Parathyroid adenoma (tissue), 2 donors: ENCODE results near the gene RAB19.
"Not testable (repeated sequence)": the region's sequence is repeated elsewhere in the genome, so short reads cannot be mapped to it uniquely, and the experiment has no call there.

ENCODE experiments used
- H2AFZ ChIP-seq: fragments of 300-600 bp; sonication (generic); one replicate; pipeline ENCODE4 v1.7.0; 2017; ENCODE audit warnings: antibody characterized with exemption, mild to moderate bottlenecking
- H3K27ac ChIP-seq: fragments of 300-600 bp; sonication (generic); one replicate; pipeline ENCODE4 v1.7.0; 2017
- H3K27me3 ChIP-seq: fragments of 300-600 bp; sonication (generic); one replicate; pipeline ENCODE4 v1.7.0; 2017; ENCODE audit warnings: low read length; ENCODE audit not compliant: control insufficient read depth, insufficient read depth
- H3K36me3 ChIP-seq: fragments of 300-600 bp; sonication (generic); one replicate; pipeline ENCODE4 v1.7.0; 2017; ENCODE audit warnings: low read length; ENCODE audit not compliant: control insufficient read depth, insufficient read depth
- H3K4me1 ChIP-seq: fragments of 300-600 bp; sonication (generic); one replicate; pipeline ENCODE4 v1.7.0; 2017; ENCODE audit warnings: control low read depth
- H3K4me2 ChIP-seq: fragments of 300-600 bp; sonication (generic); one replicate; pipeline ENCODE4 v1.7.0; 2017; ENCODE audit warnings: low read length
- H3K4me3 ChIP-seq: fragments of 300-600 bp; sonication (generic); one replicate; pipeline ENCODE4 v1.7.0; 2017; ENCODE audit warnings: low read depth, low read length
- H3K79me2 ChIP-seq: fragments of 300-600 bp; sonication (generic); one replicate; pipeline ENCODE4 v1.7.0; 2017; ENCODE audit warnings: control low read depth
- H3K9ac ChIP-seq: fragments of 300-600 bp; sonication (generic); one replicate; pipeline ENCODE4 v1.7.0; 2017; ENCODE audit warnings: mild to moderate bottlenecking
- H3K9me3 ChIP-seq: fragments of 300-600 bp; sonication (generic); one replicate; pipeline ENCODE4 v1.7.0; 2017; ENCODE audit warnings: low read length; ENCODE audit not compliant: control insufficient read depth
- CTCF ChIP-seq: fragments of 300-600 bp; sonication (generic); IDR thresholded peaks from one replicate; pipeline ENCODE4 v1.7.0; 2017; ENCODE audit warnings: antibody characterized with exemption, mild to moderate bottlenecking
- donor health status: primary hyperparathyroidism.

Gene RAB19

GRCh38 chr7:140398821-140399220 is 5.0 kb upstream of the RAB19 start:
- H3K4me3 ChIP-seq = peak overlapping the region; percentile 92
- peaks cover 42% of the 10 kb centered on the region for H3K79me2 ChIP-seq
- no peak overlapping the region for H3K9ac ChIP-seq
- H3K27ac ChIP-seq = no peak overlapping the region
- H3K27me3 ChIP-seq = no peaks in the 10 kb centered on the region
- H3K4me1 ChIP-seq = peaks cover 18% of the 10 kb centered on the region
- H3K9me3 ChIP-seq = no peaks in the 10 kb centered on the region
- peak overlapping the region; percentile 84 for H3K4me2 ChIP-seq
- TF ChIP-seq CTCF = no peak
- no peaks in the 10 kb centered on the region for H3K36me3 ChIP-seq
- peak overlapping the region; percentile 95 for H2AFZ ChIP-seq

GRCh38 chr7:140400381-140400780 is 3.5 kb upstream of the RAB19 start:
- TF ChIP-seq CTCF = no peak
- Histone ChIP-seq H3K79me2 (peaks cover 27% of the 10 kb centered on the region), H3K4me2 (no peak overlapping the region), H3K9me3 (no peaks in the 10 kb centered on the region), H3K9ac (no peak overlapping the region), H3K4me1 (peaks cover 23% of the 10 kb centered on the region), H3K27me3 (no peaks in the 10 kb centered on the region), H3K4me3 (no peak overlapping the region), H2AFZ (no peak overlapping the region), H3K27ac (no peak overlapping the region), H3K36me3 (no peaks in the 10 kb centered on the region)

GRCh38 chr7:140402178-140402835 is 1.6 kb upstream of the RAB19 start:
- Histone ChIP-seq H2AFZ (peak overlapping the region; percentile 85), H3K9ac (no peak overlapping the region), H3K79me2 (peaks cover 12% of the 10 kb centered on the region), H3K4me1 (peaks cover 15% of the 10 kb centered on the region), H3K9me3 (no peaks in the 10 kb centered on the region), H3K27me3 (no peaks in the 10 kb centered on the region), H3K27ac (peak overlapping the region; percentile 87), H3K4me2 (no peak overlapping the region), H3K36me3 (no peaks in the 10 kb centered on the region), H3K4me3 (no peak overlapping the region)
- TF ChIP-seq CTCF = no peak

GRCh38 chr7:140404565-140405065 is 757 bp downstream of the RAB19 start:
- TF ChIP-seq CTCF = no peak
- Histone ChIP-seq H3K36me3 (no peaks in the 10 kb centered on the region), H3K27me3 (no peaks in the 10 kb centered on the region), H3K4me3 (peak overlapping the region; percentile 78), H3K4me2 (peak overlapping the region; percentile 85), H3K27ac (peak overlapping the region; percentile 87), H2AFZ (peak overlapping the region; percentile 80), H3K9ac (no peak overlapping the region), H3K9me3 (no peaks in the 10 kb centered on the region), H3K79me2 (no peaks in the 10 kb centered on the region), H3K4me1 (peaks cover 15% of the 10 kb centered on the region)

GRCh38 chr7:140415361-140415760 is 11.5 kb downstream of the RAB19 start:
- no peaks in the 10 kb centered on the region for H3K4me1 ChIP-seq
- no peak overlapping the region for H3K27ac ChIP-seq
- no peak overlapping the region for H2AFZ ChIP-seq
- no peaks in the 10 kb centered on the region for H3K27me3 ChIP-seq
- H3K36me3 ChIP-seq = no peaks in the 10 kb centered on the region
- no peak overlapping the region for H3K4me2 ChIP-seq
- H3K4me3 ChIP-seq = no peak overlapping the region
- no peak for TF ChIP-seq CTCF
- H3K9me3 ChIP-seq = no peaks in the 10 kb centered on the region
- H3K9ac ChIP-seq = no peak overlapping the region
- H3K79me2 ChIP-seq = no peaks in the 10 kb centered on the region

- not testable (repeated sequence) for H3K79me2 ChIP-seq, H3K4me3 ChIP-seq, H3K27ac ChIP-seq, H3K4me1 ChIP-seq, H2AFZ ChIP-seq, H3K36me3 ChIP-seq, H3K27me3 ChIP-seq, H3K9me3 ChIP-seq, H3K4me2 ChIP-seq, H3K9ac ChIP-seq
Observed at GRCh38 chr7:140415816-140416215, 12.0 kb downstream of the RAB19 start.
